ENCODE measurements around the gene APOO.

GRCh38 chrX:23904096-23904495 lies 3.6 kb downstream of the APOO start:
- TF ChIP-seq POLR2A (IDR thresholded peaks at IDR 0.05): no peak
- TF ChIP-seq CTCF (IDR thresholded peaks at IDR 0.05): no peak
